22Rv1 (cell line): ENCODE results near the gene PDE10A.

Source experiments
- H3K27ac ChIP-seq: fragments of 450-650 bp; 2 replicates; pipeline ENCODE4 v1.5.1; 2017
- ZFX ChIP-seq: fragments of 450-650 bp; IDR thresholded peaks from 2 replicates; pipeline ENCODE4 v1.6.1; 2017; ENCODE audit warnings: antibody characterized with exemption, borderline replicate concordance
- TF ChIP-seq, protein P1 (sequence below): fragments of 450-650 bp; IDR thresholded peaks from 2 replicates; pipeline ENCODE4 v1.5.1; 2017; ENCODE audit warnings: mild to moderate bottlenecking

The PDE10A gene

DNA sequence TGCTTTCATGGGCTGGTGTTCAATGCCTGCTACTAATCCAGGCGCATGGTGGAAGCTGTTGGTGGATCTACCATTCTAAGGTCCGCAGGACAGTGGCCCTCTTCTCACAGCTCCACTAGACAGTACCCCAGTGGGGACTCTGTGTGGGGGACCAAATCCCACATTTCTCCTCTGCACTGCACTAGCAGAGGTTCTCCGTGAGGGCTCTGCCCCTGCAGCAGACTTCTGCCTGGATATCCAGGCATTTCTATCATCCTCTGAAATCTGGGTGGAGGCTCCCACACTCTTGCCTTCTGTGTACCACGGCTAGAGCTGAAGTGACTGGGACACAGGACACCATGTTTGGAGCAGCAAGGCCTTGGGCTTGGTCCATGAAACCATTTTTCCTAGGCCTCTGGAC, 219.6 kb downstream of the PDE10A start:
- no peak overlapping the region for H3K27ac ChIP-seq
- TF ChIP-seq, protein P1, sequence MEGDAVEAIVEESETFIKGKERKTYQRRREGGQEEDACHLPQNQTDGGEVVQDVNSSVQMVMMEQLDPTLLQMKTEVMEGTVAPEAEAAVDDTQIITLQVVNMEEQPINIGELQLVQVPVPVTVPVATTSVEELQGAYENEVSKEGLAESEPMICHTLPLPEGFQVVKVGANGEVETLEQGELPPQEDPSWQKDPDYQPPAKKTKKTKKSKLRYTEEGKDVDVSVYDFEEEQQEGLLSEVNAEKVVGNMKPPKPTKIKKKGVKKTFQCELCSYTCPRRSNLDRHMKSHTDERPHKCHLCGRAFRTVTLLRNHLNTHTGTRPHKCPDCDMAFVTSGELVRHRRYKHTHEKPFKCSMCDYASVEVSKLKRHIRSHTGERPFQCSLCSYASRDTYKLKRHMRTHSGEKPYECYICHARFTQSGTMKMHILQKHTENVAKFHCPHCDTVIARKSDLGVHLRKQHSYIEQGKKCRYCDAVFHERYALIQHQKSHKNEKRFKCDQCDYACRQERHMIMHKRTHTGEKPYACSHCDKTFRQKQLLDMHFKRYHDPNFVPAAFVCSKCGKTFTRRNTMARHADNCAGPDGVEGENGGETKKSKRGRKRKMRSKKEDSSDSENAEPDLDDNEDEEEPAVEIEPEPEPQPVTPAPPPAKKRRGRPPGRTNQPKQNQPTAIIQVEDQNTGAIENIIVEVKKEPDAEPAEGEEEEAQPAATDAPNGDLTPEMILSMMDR: no peak
- TF ChIP-seq ZFX: no peak

GRCh38 chr6:165441181-165441580, 221.9 kb downstream of the PDE10A start:
- no peak for TF ChIP-seq ZFX
- TF ChIP-seq, protein P1: no peak
- no peak overlapping the region for H3K27ac ChIP-seq

- TF ChIP-seq ZFX: no peak
- TF ChIP-seq, protein P1: peak; percentile 76
- H3K27ac ChIP-seq: no peak overlapping the region
These were observed 223.0 kb downstream of the PDE10A start for GRCh38 chr6:165439928-165440554.

- TF ChIP-seq, protein P1: no peak
- TF ChIP-seq ZFX: no peak
- no peak overlapping the region for H3K27ac ChIP-seq
These were observed 236.1 kb downstream of the PDE10A start for GRCh38 chr6:165426892-165427291.

- TF ChIP-seq, protein P1: no peak
- TF ChIP-seq ZFX: no peak
- no peak overlapping the region for H3K27ac ChIP-seq
These were observed 240.8 kb downstream of the PDE10A start for GRCh38 chr6:165422192-165422591.

GRCh38 chr6:165417278-165417865, 245.7 kb downstream of the PDE10A start:
- no peak for TF ChIP-seq ZFX
- TF ChIP-seq, protein P1: no peak

GRCh38 chr6:165404697-165405096, 258.3 kb downstream of the PDE10A start:
- TF ChIP-seq, protein P1: no peak
- TF ChIP-seq ZFX: no peak
- H3K27ac ChIP-seq: no peak overlapping the region

More at GRCh38 chr6:165417278-165417865, 245.7 kb downstream of the PDE10A start:
- H3K27ac ChIP-seq: no peak overlapping the region
